Pancreas (tissue), 10 donors: ENCODE data around the gene GYPA. TPM values are rescaled to one million over a fixed set of nuclear protein-coding genes. Genes with fewer than 3 reads are reported as not detected.

Experiments used
- ATAC-seq, 4 donors: fragments of 200-7000 bp; cut with Tn5 transposase; one replicate each; pipeline versions ENCODE4 v1.8.0 to v1.9.1; 2020; ENCODE audit warnings: mild to moderate bottlenecking in 4 of 4, moderate library complexity in 4 of 4
- DNase-seq, 6 donors: peaks; one replicate each; pipeline ENCODE4 v3.0.0-alpha.2; 2020
- FAIRE-seq: peaks from 2 replicates; lab custom pipeline; 2012; peaks lifted over from hg19 to GRCh38; lab: Jason Lieb, UNC
- H3K27ac ChIP-seq, 4 donors: fragments of 200-600 bp; sonication (generic); 1 replicate in 3 of 4; 2 replicates in 1 of 4; pipeline versions ENCODE4 v1.5.0 to v1.8.0; 2020
- H3K27me3 ChIP-seq, 4 donors: fragments of 200-600 bp; one replicate each; pipeline ENCODE4 v1.8.0; 2021
- H3K36me3 ChIP-seq, 3 donors: fragments of 200-600 bp; sonication (generic) in 1 of 3; one replicate each; pipeline versions ENCODE4 v1.5.0 to v1.8.0; 2020 to 2021
- H3K4me1 ChIP-seq, 3 donors: fragments of 200-600 bp; one replicate each; pipeline ENCODE4 v1.8.0; 2021
- H3K4me3 ChIP-seq, 4 donors: fragments of 200-600 bp; sonication (generic) in 2 of 4; one replicate each; pipeline versions ENCODE4 v1.5.0 to v1.8.0; 2020 to 2021
- H3K9me3 ChIP-seq, 4 donors: fragments of 200-600 bp; one replicate each; pipeline ENCODE4 v1.8.0; 2021
- CTCF ChIP-seq, 4 donors: fragments of 200-600 bp; sonication (generic) in 3 of 4; IDR thresholded peaks; one replicate each; pipeline versions ENCODE4 v1.5.0 to v1.8.0; 2021; ENCODE audit warnings: antibody characterized with exemption in 4 of 4
- WGBS, 2 donors: extraction: QIAGEN DNeasy Blood & Tissue Kit; methylation state at CpG; one replicate each; pipeline ENCODE4 v1.1.7; 2013; 5-methylcytosine and 5-hydroxymethylcytosine counted together
- intact Hi-C, 3 donors: fragments of 100-400 bp; cut with DNase I; formaldehyde crosslinking; loops; one replicate each; pipeline versions ENCODE4 v1.11.1 to v1.14.2; 2022
- polyA plus RNA-seq, 2 donors: library from polyadenylated mRNA; stranded (reverse); fragments of 200-250 nt; gene quantifications; one replicate each; pipeline ENCODE4 v1.2.3, GENCODE V29; 2013
- total RNA-seq, 6 donors: library from RNA; stranded (reverse); fragmentation: NEBNext Ultra II Directional in 4 of 6; extraction: Animal tissue kit (Norgen Biotek cat#: 25700) in 4 of 6; gene quantifications; one replicate each; pipeline versions ENCODE4 v1.2.1 to v1.2.4, GENCODE V29; 2021 to 2023
- donor health status: healthy with polysubstance abuse.
- donor health status: DM: no; HTN: no; CAD: no; lungs with moderate emphysema.
- donor health status: DM: no; HTN: no; CAD: no.
- donor health status: control.
- donor health status: control.
- donor health status: Bipolar disorder and iron deficiency.
- donor health status: DM: yes; HTN: yes; CAD: no.
- donor health status: DM: no; HTN: no; CAD: no.
- donor health status: DM: no; HTN: no; CAD: no.
- donor health status: DM: yes; HTN: yes; CAD: no.

The GYPA gene
- total and polyA plus RNA-seq, 8 donors = not detected

GRCh38 chr4:144181391-144181790 is 40.9 kb upstream of the GYPA start:
- no peak for DNase-seq
- 78 to 89% methylated on average over 8 of the region's 8 CpGs for WGBS, 2 donors
- intact Hi-C loops = no loop called here
- FAIRE-seq = no peak
- H3K4me3 ChIP-seq = no peak overlapping the region
- TF ChIP-seq CTCF (IDR thresholded peaks at IDR 0.05) = no peak
- H3K27ac ChIP-seq = no peak overlapping the region
- no peak for ATAC-seq
- H3K9me3 ChIP-seq = no peaks in the 10 kb centered on the region
- H3K4me1 ChIP-seq = no peaks in the 10 kb centered on the region
- no peaks in the 10 kb centered on the region for H3K36me3 ChIP-seq
- H3K27me3 ChIP-seq = no peaks in the 10 kb centered on the region

GRCh38 chr4:144179152-144179739 is 38.7 kb upstream of the GYPA start:
- no peaks in the 10 kb centered on the region for H3K4me1 ChIP-seq
- intact Hi-C loops = loop anchor here in 1 of 3 donors (10.0 kb wide), 1 partner anchor 886 kb away; no protein-coding TSS in a partner anchor
- DNase-seq (no peak), FAIRE-seq (no peak), ATAC-seq (no peak)
- no peak overlapping the region for H3K4me3 ChIP-seq
- no peaks in the 10 kb centered on the region for H3K9me3 ChIP-seq
- no peak overlapping the region for H3K27ac ChIP-seq
- H3K27me3 ChIP-seq = no peaks in the 10 kb centered on the region
- TF ChIP-seq CTCF (IDR thresholded peaks at IDR 0.05) = no peak
- WGBS, 2 donors = 71 to 81% methylated on average over 1 of the region's 1 CpG
- no peaks in the 10 kb centered on the region for H3K36me3 ChIP-seq

- WGBS, 2 donors = 29 to 43% methylated on average over 2 of the region's 2 CpGs
- no peak for ATAC-seq
- DNase-seq = no peak
- no peaks in the 10 kb centered on the region for H3K4me1 ChIP-seq
- intact Hi-C loops = loop anchor here in 1 of 3 donors (10.0 kb wide), 1 partner anchor 886 kb away; no protein-coding TSS in a partner anchor
- no peak overlapping the region for H3K27ac ChIP-seq
- H3K9me3 ChIP-seq = no peaks in the 10 kb centered on the region
- no peak for FAIRE-seq
- no peak for TF ChIP-seq CTCF (IDR thresholded peaks at IDR 0.05)
- H3K27me3 ChIP-seq = no peaks in the 10 kb centered on the region
- H3K4me3 ChIP-seq = no peak overlapping the region
- H3K36me3 ChIP-seq = no peaks in the 10 kb centered on the region
These were observed 37.9 kb upstream of the GYPA start for GRCh38 chr4:144178414-144178813.

- DNase-seq = no peak
- 64 to 73% methylated on average over 1 of the region's 1 CpG for WGBS, 2 donors
- TF ChIP-seq CTCF (IDR thresholded peaks at IDR 0.05) = no peak
These were observed 36.0 kb upstream of the GYPA start for GRCh38 chr4:144176476-144176875.

GRCh38 chr4:144174401-144175067 is 34.0 kb upstream of the GYPA start:
- no peak overlapping the region for H3K27ac ChIP-seq
- intact Hi-C loops = loop anchor here in 1 of 3 donors (10.0 kb wide), 1 partner anchor 890 kb away; no protein-coding TSS in a partner anchor
- 4 to 5% methylated on average over 5 of the region's 5 CpGs for WGBS, 2 donors
- H3K4me1 ChIP-seq = no peaks in the 10 kb centered on the region
- peak; percentile 58 to 88 (median 84) for ATAC-seq
- no peaks in the 10 kb centered on the region for H3K36me3 ChIP-seq
- DNase-seq = no peak
- FAIRE-seq = peak; percentile 97
- no peaks in the 10 kb centered on the region for H3K9me3 ChIP-seq
- H3K27me3 ChIP-seq = peaks cover 0 to 3% (median 0%) of the 10 kb centered on the region in 4 donors
- H3K4me3 ChIP-seq = no peak overlapping the region
- peak in 2 of 4 donors; percentile 14 to 40 for TF ChIP-seq CTCF (IDR thresholded peaks at IDR 0.05)

More at GRCh38 chr4:144176476-144176875, 36.0 kb upstream of the GYPA start:
- Histone ChIP-seq H3K9me3 (no peaks in the 10 kb centered on the region), H3K4me1 (no peaks in the 10 kb centered on the region), H3K4me3 (no peak overlapping the region), H3K36me3 (no peaks in the 10 kb centered on the region), H3K27ac (no peak overlapping the region), H3K27me3 (peaks cover 0 to 3% (median 0%) of the 10 kb centered on the region in 4 donors)
- FAIRE-seq (no peak), ATAC-seq (no peak)
- intact Hi-C loops = loop anchor here in 1 of 3 donors (10.0 kb wide), 1 partner anchor 888 kb away; no protein-coding TSS in a partner anchor
